SK-N-MC (cell line): ENCODE data around the gene SEBOX.

Experiments
- EZH2 ChIP-seq: fragments of 200-600 bp; sonication (generic); IDR thresholded peaks from one replicate; pipeline ENCODE4 v1.6.1; 2017; ENCODE audit warnings: antibody characterized with exemption
- FOXP2 ChIP-seq: optimal IDR thresholded peaks from 2 replicates; pipeline ENCODE3; 2011; ENCODE audit warnings: mild to moderate bottlenecking, moderate library complexity; ENCODE audit not compliant: insufficient read depth; ENCODE audit errors: extremely low read length, control extremely low read depth
- POLR2AphosphoS5 ChIP-seq: IDR thresholded peaks from 2 replicates; pipeline ENCODE4 v1.6.1; 2012; ENCODE audit warnings: mild to moderate bottlenecking, low read depth, low read length, borderline replicate concordance

- TF ChIP-seq POLR2AphosphoS5, result no peak
- no peak for TF ChIP-seq EZH2
- TF ChIP-seq FOXP2, result no peak
Observed at GRCh38 chr17:28331891-28332420, 33.0 kb downstream of the SEBOX start.
